Activated CD4-positive, alpha-beta T cell treated with anti-CD3 and anti-CD28 coated beads for 36 hours (primary cell): ENCODE data around the gene DGAT2L6. TPM values are rescaled to one million over a fixed set of nuclear protein-coding genes. Genes with fewer than 3 reads are reported as not detected.
"Not testable (repeated sequence)": the region's sequence is repeated elsewhere in the genome, so short reads cannot be mapped to it uniquely, and the experiment has no call there.

Experiments used
- ATAC-seq: fragments of 200-7000 bp; cut with Tn5 transposase; one replicate; pipeline ENCODE4 v1.10.0; 2021; ENCODE audit warnings: mild to moderate bottlenecking, moderate library complexity
- CTCF ChIA-PET: fragments of 350-600 bp; sonication (Branson Sonifier 250); formaldehyde crosslinking; loops from one replicate; lab custom pipeline; 2021; ENCODE audit warnings: antibody characterized with exemption; lab: Charles Lee
- POLR2A ChIA-PET: fragments of 350-600 bp; sonication (Branson Sonifier 250); formaldehyde crosslinking; loops from one replicate; lab custom pipeline; 2021; ENCODE audit warnings: antibody characterized with exemption, inconsistent platforms; lab: Charles Lee
- DNase-seq: peaks from one replicate; pipeline ENCODE4 v3.0.0-alpha.2; 2020
- H3K27ac Mint-ChIP-seq: one replicate; pipeline ENCODE4 v1.8.0; 2021; ENCODE audit warnings: mixed read lengths
- H3K27me3 Mint-ChIP-seq: one replicate; pipeline ENCODE4 v1.8.0; 2021; ENCODE audit warnings: mixed read lengths
- H3K36me3 Mint-ChIP-seq: one replicate; pipeline ENCODE4 v1.8.0; 2021; ENCODE audit warnings: low read depth, mixed read lengths
- H3K4me1 Mint-ChIP-seq: one replicate; pipeline ENCODE4 v1.8.0; 2021; ENCODE audit warnings: mixed read lengths
- H3K4me3 Mint-ChIP-seq: one replicate; pipeline ENCODE4 v1.8.0; 2021; ENCODE audit warnings: mild to moderate bottlenecking, moderate library complexity, mixed read lengths
- H3K9me3 Mint-ChIP-seq: one replicate; pipeline ENCODE4 v1.8.0; 2021; ENCODE audit warnings: low read depth, mixed read lengths
- intact Hi-C, 2 experiments: fragments of 100-400 bp; cut with DNase I in 1 of 2; cut with micrococcal nuclease in 1 of 2; formaldehyde crosslinking; loops; one replicate each; pipeline versions ENCODE4 v1.14.2 to v1.15.1; 2022 to 2024; cut with DNase I, micrococcal nuclease
- total RNA-seq, 2 experiments: library from RNA; stranded (reverse); gene quantifications; one replicate each; pipeline ENCODE4 v1.2.3, GENCODE V29; 2021

DGAT2L6 gene
- total RNA-seq, 2 experiments from 2014 or later, result not detected

GRCh38 chrX:70196961-70197720 lies 19.9 kb downstream of the DGAT2L6 start:
- DNase-seq (peak; percentile 78), ATAC-seq (peak; percentile 86)
- H3K36me3 Mint-ChIP-seq, result no peaks in the 10 kb centered on the region
- ChIA-PET POLR2A (no interaction called here), CTCF (interaction anchor here (0.6 to 1.9 kb wide), 7 partner anchors 56 to 1023 kb away, joined by 3 to 7 read pairs (median 3); no protein-coding TSS in a partner anchor)
- H3K9me3 Mint-ChIP-seq, result no peaks in the 10 kb centered on the region
- H3K4me3 Mint-ChIP-seq, result no peak overlapping the region
- H3K27me3 Mint-ChIP-seq, result peaks cover 2% of the 10 kb centered on the region
- H3K4me1 Mint-ChIP-seq, result peaks cover 2% of the 10 kb centered on the region
- intact Hi-C loops, result loop anchor here (1.0 to 10.0 kb wide), 5 partner anchors 66 to 468 kb away; partner anchors contain the start of gene KIF4A (in 1 of the 2)
- H3K27ac Mint-ChIP-seq, result no peak overlapping the region

- no peaks in the 10 kb centered on the region for H3K36me3 Mint-ChIP-seq
- ChIA-PET CTCF (no interaction called here), POLR2A (no interaction called here)
- no peaks in the 10 kb centered on the region for H3K9me3 Mint-ChIP-seq
- no peaks in the 10 kb centered on the region for H3K27me3 Mint-ChIP-seq
- DNase-seq (no peak), ATAC-seq (no peak)
- H3K27ac Mint-ChIP-seq, result no peak overlapping the region
- H3K4me1 Mint-ChIP-seq, result peaks cover 2% of the 10 kb centered on the region
- intact Hi-C loops, result no loop called here
- no peak overlapping the region for H3K4me3 Mint-ChIP-seq
Observed at GRCh38 chrX:70201732-70202131, 24.4 kb downstream of the DGAT2L6 start.

DNA sequence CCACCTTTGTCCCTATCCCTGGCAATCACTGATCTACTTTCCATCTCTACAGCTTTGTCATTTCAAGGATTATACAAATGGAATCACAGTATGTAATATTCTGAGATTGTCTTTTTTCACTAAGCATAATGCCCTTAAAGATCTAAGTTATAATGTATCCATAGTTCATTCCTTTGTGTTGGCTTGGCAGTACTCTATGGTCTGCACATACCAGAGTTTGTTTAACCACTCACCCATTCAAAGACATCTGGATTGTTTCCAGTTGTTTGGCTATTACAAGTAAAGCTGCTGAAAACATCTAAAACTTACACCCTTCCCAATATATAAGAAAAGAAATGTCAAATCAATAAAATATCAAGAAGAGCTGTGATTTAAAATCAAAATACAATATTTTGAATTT lies 31.2 kb downstream of the DGAT2L6 start:
- no peak for DNase-seq
- H3K27ac Mint-ChIP-seq, result no peak overlapping the region
- no peak overlapping the region for H3K4me3 Mint-ChIP-seq
- ChIA-PET CTCF (no interaction called here), POLR2A (no interaction called here)
- no peaks in the 10 kb centered on the region for H3K36me3 Mint-ChIP-seq
- no peak for ATAC-seq
- intact Hi-C loops, result no loop called here
- peaks cover 2% of the 10 kb centered on the region for H3K9me3 Mint-ChIP-seq
- H3K27me3 Mint-ChIP-seq, result no peaks in the 10 kb centered on the region
- no peaks in the 10 kb centered on the region for H3K4me1 Mint-ChIP-seq

GRCh38 chrX:70209570-70209969 lies 32.3 kb downstream of the DGAT2L6 start:
- H3K27ac Mint-ChIP-seq, DNase-seq, CTCF ChIA-PET, H3K36me3 Mint-ChIP-seq, intact Hi-C loops, H3K27me3 Mint-ChIP-seq, ATAC-seq, POLR2A ChIA-PET, H3K4me1 Mint-ChIP-seq, H3K4me3 Mint-ChIP-seq, H3K9me3 Mint-ChIP-seq: not testable (repeated sequence)

DNA sequence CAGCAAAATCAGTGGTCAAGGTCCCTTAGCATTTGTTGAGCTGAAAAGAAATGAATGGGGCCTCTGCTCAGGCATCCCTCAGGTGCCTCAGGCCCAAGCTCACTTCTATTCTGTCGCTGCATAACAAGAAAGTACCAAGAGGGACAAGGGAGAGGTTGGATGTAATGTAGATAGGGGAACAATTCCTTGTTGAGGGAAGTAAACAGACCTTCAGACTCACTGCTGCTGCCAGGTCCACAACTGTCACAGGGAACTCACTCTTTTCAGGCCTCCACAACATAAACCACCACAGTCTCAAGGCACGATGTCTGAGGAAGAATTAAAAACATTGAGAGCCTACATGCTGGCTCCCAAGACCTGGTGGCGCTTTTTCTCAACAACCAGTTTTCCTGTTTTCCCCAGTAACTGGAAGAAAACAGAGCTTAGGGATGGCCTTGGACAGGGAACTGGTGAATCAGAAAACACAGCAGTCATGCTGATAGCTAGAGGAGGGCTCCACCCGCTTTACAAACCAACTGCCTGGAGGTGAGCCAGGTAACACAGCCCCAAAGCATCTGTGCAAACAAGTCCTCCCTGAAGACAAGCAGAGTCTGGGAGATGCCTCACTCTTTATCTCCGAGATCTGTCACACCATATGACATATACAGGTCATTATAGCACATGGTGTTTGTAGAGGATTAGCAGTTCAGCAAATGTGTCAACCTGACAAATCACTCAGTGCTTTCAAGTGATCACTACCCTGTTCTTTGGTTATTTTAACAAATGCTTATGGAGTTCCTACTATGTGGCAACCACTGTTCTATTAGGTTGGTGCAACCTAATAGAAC lies 42.9 kb downstream of the DGAT2L6 start:
- no peaks in the 10 kb centered on the region for H3K9me3 Mint-ChIP-seq
- no peaks in the 10 kb centered on the region for H3K36me3 Mint-ChIP-seq
- no peaks in the 10 kb centered on the region for H3K27me3 Mint-ChIP-seq
- no peak overlapping the region for H3K4me3 Mint-ChIP-seq
- H3K27ac Mint-ChIP-seq, result no peak overlapping the region
- no peaks in the 10 kb centered on the region for H3K4me1 Mint-ChIP-seq
- POLR2A ChIA-PET, result no interaction called here
- DNase-seq (no peak), ATAC-seq (no peak)
- intact Hi-C loops, result no loop called here
- CTCF ChIA-PET, result interaction anchor here (0.6 kb wide), 1 partner anchor 61 kb away, joined by 4 read pairs; no protein-coding TSS in a partner anchor

DNA sequence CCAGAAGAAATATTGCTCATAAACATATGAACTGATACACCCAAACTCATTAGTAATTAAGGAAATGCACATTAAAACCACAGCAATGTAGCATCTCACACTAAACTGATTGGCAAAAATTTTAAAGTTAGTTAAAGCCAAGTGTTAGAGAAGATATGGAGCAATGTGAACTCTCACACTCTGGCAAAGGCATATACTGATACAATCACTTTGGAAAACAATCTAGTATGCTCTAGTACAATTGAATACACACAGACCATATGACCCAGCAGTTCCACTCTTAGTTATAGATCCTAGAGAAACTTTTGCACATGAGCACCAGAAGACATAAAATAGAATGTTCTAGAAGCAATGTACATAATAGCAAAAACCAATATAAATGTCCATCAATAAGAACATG lies 48.8 kb downstream of the DGAT2L6 start:
- Mint-ChIP-seq H3K36me3 (no peaks in the 10 kb centered on the region), H3K4me1 (no peaks in the 10 kb centered on the region), H3K27ac (no peak overlapping the region), H3K4me3 (no peak overlapping the region), H3K27me3 (no peaks in the 10 kb centered on the region), H3K9me3 (no peaks in the 10 kb centered on the region)
- ChIA-PET POLR2A (no interaction called here), CTCF (no interaction called here)
- intact Hi-C loops, result no loop called here
- no peak for ATAC-seq
- no peak for DNase-seq

GRCh38 chrX:70226687-70227086 lies 49.4 kb downstream of the DGAT2L6 start:
- intact Hi-C loops, result no loop called here
- Mint-ChIP-seq H3K4me3 (no peak overlapping the region), H3K9me3 (no peaks in the 10 kb centered on the region), H3K4me1 (no peaks in the 10 kb centered on the region), H3K27me3 (no peaks in the 10 kb centered on the region), H3K36me3 (no peaks in the 10 kb centered on the region), H3K27ac (no peak overlapping the region)
- POLR2A ChIA-PET, result interaction anchor here (0.6 kb wide), 1 partner anchor 46 kb away, joined by 5 read pairs; no protein-coding TSS in a partner anchor
- DNase-seq, result no peak
- ATAC-seq, result no peak
- CTCF ChIA-PET, result no interaction called here

DNA sequence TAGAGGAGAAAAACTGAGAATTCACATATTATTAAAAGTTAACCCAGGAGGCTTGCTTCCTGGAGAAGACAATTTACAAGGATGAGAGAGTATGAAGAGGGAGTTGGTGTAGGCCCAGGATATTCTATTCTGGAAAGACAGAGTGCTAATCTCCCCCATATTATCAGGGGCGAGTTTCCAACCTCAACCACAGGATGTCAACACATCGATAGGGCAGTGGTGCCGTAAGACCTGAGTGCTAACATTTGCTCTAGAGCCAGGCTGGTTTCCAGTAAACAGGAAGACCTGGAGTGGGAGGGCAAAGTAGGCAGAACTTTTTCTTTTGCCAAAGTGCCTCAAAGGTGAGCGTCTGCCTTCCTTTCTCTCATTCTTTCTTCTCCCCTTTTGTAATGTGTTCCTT lies 54.4 kb downstream of the DGAT2L6 start:
- H3K4me1 Mint-ChIP-seq, result peaks cover 10% of the 10 kb centered on the region
- no peaks in the 10 kb centered on the region for H3K27me3 Mint-ChIP-seq
- no peak for DNase-seq
- intact Hi-C loops, result no loop called here
- POLR2A ChIA-PET, result no interaction called here
- CTCF ChIA-PET, result no interaction called here
- no peak overlapping the region for H3K4me3 Mint-ChIP-seq
- no peak for ATAC-seq
- H3K36me3 Mint-ChIP-seq, result no peaks in the 10 kb centered on the region
- no peak overlapping the region for H3K27ac Mint-ChIP-seq
- H3K9me3 Mint-ChIP-seq, result no peaks in the 10 kb centered on the region

DNA sequence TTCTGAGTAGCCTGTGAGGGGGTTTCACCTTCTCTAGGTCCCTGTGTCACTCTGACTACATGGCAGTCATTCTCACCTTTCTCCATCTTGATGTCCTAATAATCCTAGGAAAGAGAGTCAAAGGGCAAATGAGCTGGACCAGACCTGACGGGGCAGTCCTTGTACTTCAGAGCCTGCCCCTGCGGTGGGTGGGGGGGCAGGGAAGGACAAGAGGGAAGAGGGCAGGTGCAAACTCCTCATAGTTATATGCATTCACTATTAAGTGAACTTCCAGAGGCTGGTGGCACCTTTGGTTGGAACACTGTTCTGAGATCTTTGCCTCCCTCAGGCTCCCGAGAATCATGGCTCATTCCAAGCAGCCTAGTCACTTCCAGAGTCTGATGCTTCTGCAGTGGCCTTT lies 57.1 kb downstream of the DGAT2L6 start, which contains the start of gene AWAT1:
TSS of gene AWAT1 (plus strand) at position 301 of the 400 bp plus-strand sequence. CDS start at position 342, 41 bp downstream.
- no peak for DNase-seq
- Mint-ChIP-seq H3K36me3 (no peaks in the 10 kb centered on the region), H3K4me3 (no peak within 1 kb of the TSS), H3K27ac (no peak within 1 kb of the TSS), H3K4me1 (peaks cover 19% of the 10 kb centered on the region), H3K27me3 (no peaks in the 10 kb centered on the region), H3K9me3 (no peaks in the 10 kb centered on the region)
- ChIA-PET CTCF (no interaction called here), POLR2A (no interaction called here)
- intact Hi-C loops, result no loop called here
- ATAC-seq, result no peak

GRCh38 chrX:70240751-70241150 lies 63.5 kb downstream of the DGAT2L6 start:
- Mint-ChIP-seq H3K36me3 (no peaks in the 10 kb centered on the region), H3K27ac (no peak overlapping the region), H3K4me1 (peaks cover 13% of the 10 kb centered on the region), H3K4me3 (no peak overlapping the region), H3K9me3 (no peaks in the 10 kb centered on the region), H3K27me3 (no peaks in the 10 kb centered on the region)
- intact Hi-C loops, result no loop called here
- ATAC-seq (no peak), DNase-seq (no peak)
- ChIA-PET CTCF (no interaction called here), POLR2A (no interaction called here)

DNA sequence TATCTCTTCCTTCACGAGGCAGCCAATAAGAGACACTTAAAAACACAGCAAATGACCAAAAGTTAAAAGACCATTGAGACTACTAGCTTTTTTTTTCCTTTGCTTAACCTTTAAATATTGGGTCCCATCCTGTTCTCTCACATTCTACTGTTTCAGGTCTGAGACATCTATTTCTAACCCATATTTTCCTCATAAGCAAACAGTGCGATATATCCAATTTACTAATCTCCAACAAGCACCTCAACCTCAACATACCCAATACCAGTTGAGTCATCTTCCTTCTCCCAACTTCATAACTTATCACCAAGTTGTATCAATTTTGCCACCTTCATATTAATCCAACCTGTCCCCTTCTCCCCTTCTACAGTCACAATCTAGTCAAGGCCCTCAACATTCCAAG lies 64.2 kb downstream of the DGAT2L6 start:
- POLR2A ChIA-PET, result no interaction called here

More for the DNA sequence above, 64.2 kb downstream of the DGAT2L6 start:
- no peak overlapping the region for H3K4me3 Mint-ChIP-seq
- no peaks in the 10 kb centered on the region for H3K9me3 Mint-ChIP-seq
- H3K27me3 Mint-ChIP-seq, result no peaks in the 10 kb centered on the region
- DNase-seq (no peak), ATAC-seq (no peak)
- H3K27ac Mint-ChIP-seq, result no peak overlapping the region
- intact Hi-C loops, result no loop called here
- CTCF ChIA-PET, result no interaction called here
- peaks cover 13% of the 10 kb centered on the region for H3K4me1 Mint-ChIP-seq
- H3K36me3 Mint-ChIP-seq, result no peaks in the 10 kb centered on the region
